Measurements from ENCODE around the gene NUDT8. TPM values are rescaled to one million over a fixed set of nuclear protein-coding genes. Genes with fewer than 3 reads are reported as not detected.
"Not testable (repeated sequence)": the region's sequence is repeated elsewhere in the genome, so short reads cannot be mapped to it uniquely, and the experiment has no call there.

The NUDT8 gene
- total and polyA plus RNA-seq, 9 of the 15 experiments (the other 6 are each of a cell fraction or from before 2014, with no cell fraction given) = 0.23 to 27.8 (median 5.0) TPM

DNA sequence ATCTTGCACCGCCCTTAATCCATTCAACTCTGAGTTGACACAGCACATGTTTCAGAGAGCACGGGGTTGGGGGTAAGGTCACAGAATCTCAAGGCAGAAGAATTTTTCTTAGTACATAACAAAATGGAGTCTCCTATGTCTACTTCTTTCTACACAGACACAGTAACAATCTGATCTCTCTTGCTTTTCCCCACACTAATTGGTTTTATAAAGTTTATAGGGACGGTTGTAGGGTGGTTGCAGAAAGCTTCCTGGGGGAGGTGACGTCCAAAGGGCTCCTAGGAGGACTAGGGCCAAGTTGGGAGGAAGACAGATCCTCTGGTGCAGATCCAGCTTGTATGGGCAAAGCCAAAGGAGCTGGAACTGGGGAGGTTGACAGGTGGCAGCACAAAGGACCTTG lies 25.6 kb downstream of the NUDT8 start (continued):
- TF ChIP-seq HSF4 (CRISPR knock-in tag; IDR thresholded peaks at IDR 0.05; ENCODE audit: borderline replicate concordance) (0 out of 2 replicates have a peak, but pooled peaks have one; percentile 43), ZNF76 (CRISPR knock-in tag; IDR thresholded peaks at IDR 0.05; ENCODE audit: borderline replicate concordance) (0 out of 2 replicates have a peak, but pooled peaks have one; percentile 52), NR4A1 (tag; IDR thresholded peaks at IDR 0.05) (peak; percentile 91), ZNF449 (CRISPR knock-in tag; IDR thresholded peaks at IDR 0.05) (peak; percentile 62; the same call in 1 of the 2 replicates), SMAD4 (CRISPR knock-in tag; conservative IDR thresholded peaks at IDR 0.05) (peak; percentile 88), PTTG1 (tag; IDR thresholded peaks at IDR 0.05; ENCODE audit: low read depth) (peak; percentile 75), NFE2L1 (tag; IDR thresholded peaks at IDR 0.05; ENCODE audit: borderline replicate concordance, low read depth) (0 out of 2 replicates have a peak, but pooled peaks have one; percentile 20), DDX20 (tag; IDR thresholded peaks at IDR 0.05; ENCODE audit: low read depth) (peak; percentile 62; the same call in 1 of the 2 replicates), GTF2A2 (tag; IDR thresholded peaks at IDR 0.05) (peak; percentile 60; the same call in 1 of the 2 replicates), NR2C1 (tag; IDR thresholded peaks at IDR 0.05) (peak; percentile 74), ZBTB12 (CRISPR knock-in tag; IDR thresholded peaks at IDR 0.05) (peak; percentile 50)
- TF ChIP-seq, protein P1, sequence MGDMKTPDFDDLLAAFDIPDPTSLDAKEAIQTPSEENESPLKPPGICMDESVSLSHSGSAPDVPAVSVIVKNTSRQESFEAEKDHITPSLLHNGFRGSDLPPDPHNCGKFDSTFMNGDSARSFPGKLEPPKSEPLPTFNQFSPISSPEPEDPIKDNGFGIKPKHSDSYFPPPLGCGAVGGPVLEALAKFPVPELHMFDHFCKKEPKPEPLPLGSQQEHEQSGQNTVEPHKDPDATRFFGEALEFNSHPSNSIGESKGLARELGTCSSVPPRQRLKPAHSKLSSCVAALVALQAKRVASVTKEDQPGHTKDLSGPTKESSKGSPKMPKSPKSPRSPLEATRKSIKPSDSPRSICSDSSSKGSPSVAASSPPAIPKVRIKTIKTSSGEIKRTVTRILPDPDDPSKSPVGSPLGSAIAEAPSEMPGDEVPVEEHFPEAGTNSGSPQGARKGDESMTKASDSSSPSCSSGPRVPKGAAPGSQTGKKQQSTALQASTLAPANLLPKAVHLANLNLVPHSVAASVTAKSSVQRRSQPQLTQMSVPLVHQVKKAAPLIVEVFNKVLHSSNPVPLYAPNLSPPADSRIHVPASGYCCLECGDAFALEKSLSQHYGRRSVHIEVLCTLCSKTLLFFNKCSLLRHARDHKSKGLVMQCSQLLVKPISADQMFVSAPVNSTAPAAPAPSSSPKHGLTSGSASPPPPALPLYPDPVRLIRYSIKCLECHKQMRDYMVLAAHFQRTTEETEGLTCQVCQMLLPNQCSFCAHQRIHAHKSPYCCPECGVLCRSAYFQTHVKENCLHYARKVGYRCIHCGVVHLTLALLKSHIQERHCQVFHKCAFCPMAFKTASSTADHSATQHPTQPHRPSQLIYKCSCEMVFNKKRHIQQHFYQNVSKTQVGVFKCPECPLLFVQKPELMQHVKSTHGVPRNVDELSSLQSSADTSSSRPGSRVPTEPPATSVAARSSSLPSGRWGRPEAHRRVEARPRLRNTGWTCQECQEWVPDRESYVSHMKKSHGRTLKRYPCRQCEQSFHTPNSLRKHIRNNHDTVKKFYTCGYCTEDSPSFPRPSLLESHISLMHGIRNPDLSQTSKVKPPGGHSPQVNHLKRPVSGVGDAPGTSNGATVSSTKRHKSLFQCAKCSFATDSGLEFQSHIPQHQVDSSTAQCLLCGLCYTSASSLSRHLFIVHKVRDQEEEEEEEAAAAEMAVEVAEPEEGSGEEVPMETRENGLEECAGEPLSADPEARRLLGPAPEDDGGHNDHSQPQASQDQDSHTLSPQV (IDR thresholded peaks at IDR 0.05) = peak; percentile 98
- TF ChIP-seq, protein P2, sequence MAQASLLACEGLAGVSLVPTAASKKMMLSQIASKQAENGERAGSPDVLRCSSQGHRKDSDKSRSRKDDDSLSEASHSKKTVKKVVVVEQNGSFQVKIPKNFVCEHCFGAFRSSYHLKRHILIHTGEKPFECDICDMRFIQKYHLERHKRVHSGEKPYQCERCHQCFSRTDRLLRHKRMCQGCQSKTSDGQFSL (CRISPR knock-in tag; IDR thresholded peaks at IDR 0.05) = not testable (repeated sequence)
- TF ChIP-seq, protein P2 (tag; IDR thresholded peaks at IDR 0.05) = peak in 1 of 2 experiments; percentile 79; a peak in 1 of 4 replicates
- not testable (repeated sequence) for TF ChIP-seq NR4A1 (CRISPR knock-in tag; IDR thresholded peaks at IDR 0.05); NR2C1 (IDR thresholded peaks at IDR 0.05)
- TF ChIP-seq, protein P3, sequence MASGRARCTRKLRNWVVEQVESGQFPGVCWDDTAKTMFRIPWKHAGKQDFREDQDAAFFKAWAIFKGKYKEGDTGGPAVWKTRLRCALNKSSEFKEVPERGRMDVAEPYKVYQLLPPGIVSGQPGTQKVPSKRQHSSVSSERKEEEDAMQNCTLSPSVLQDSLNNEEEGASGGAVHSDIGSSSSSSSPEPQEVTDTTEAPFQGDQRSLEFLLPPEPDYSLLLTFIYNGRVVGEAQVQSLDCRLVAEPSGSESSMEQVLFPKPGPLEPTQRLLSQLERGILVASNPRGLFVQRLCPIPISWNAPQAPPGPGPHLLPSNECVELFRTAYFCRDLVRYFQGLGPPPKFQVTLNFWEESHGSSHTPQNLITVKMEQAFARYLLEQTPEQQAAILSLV (tag; IDR thresholded peaks at IDR 0.05) = 0 out of 2 replicates have a peak, but pooled peaks have one; percentile 53

Data from K562 (cell line).